WTC11 (cell line): ENCODE results near the gene MICAL3.

ENCODE experiments used
- ARID4B ChIP-seq: sonication (generic); formaldehyde crosslinking; IDR thresholded peaks from 2 replicates; pipeline ENCODE4 v1.8.0; 2023; ENCODE audit warnings: missing genetic modification reagents, mild to moderate bottlenecking, borderline replicate concordance
- CTCF ChIP-seq: fragments of 200-600 bp; IDR thresholded peaks from 2 replicates; pipeline ENCODE4 v1.8.0; 2022; ENCODE audit warnings: antibody characterized with exemption
- ELF4 ChIP-seq: sonication (generic); formaldehyde crosslinking; IDR thresholded peaks from 2 replicates; pipeline ENCODE4 v1.8.1; 2022; ENCODE audit warnings: low read depth, mild to moderate bottlenecking, moderate library complexity, missing genetic modification reagents
- HMGXB4 ChIP-seq: sonication (generic); formaldehyde crosslinking; IDR thresholded peaks from 2 replicates; pipeline ENCODE4 v1.8.1; 2023; ENCODE audit warnings: mild to moderate bottlenecking, moderate library complexity, missing genetic modification reagents
- MAX ChIP-seq: sonication (generic); formaldehyde crosslinking; IDR thresholded peaks from 2 replicates; pipeline ENCODE4 v1.8.0; 2022; ENCODE audit warnings: mild to moderate bottlenecking, missing genetic modification reagents
- ZBTB21 ChIP-seq: sonication (generic); formaldehyde crosslinking; IDR thresholded peaks from 2 replicates; pipeline ENCODE4 v1.8.1; 2023; ENCODE audit warnings: mild to moderate bottlenecking, missing genetic modification reagents, borderline replicate concordance

GRCh38 chr22:17905445-17905844 is 118.9 kb downstream of the MICAL3 start:
- TF ChIP-seq ELF4 = no peak
- no peak for TF ChIP-seq CTCF
- no peak for TF ChIP-seq HMGXB4 (CRISPR knock-in tag)
- no peak for TF ChIP-seq ZBTB21
- no peak for TF ChIP-seq ARID4B (CRISPR knock-in tag)
- no peak for TF ChIP-seq MAX
